CD4-positive, alpha-beta T cell treated with Interleukin-17A for 4 hours (primary cell): ENCODE data around the gene UBE2I.

Source experiments
- DNase-seq: peaks from one replicate; pipeline ENCODE4 v3.0.0-alpha.2; 2020; ENCODE audit warnings: mixed read lengths

Gene UBE2I

DNA sequence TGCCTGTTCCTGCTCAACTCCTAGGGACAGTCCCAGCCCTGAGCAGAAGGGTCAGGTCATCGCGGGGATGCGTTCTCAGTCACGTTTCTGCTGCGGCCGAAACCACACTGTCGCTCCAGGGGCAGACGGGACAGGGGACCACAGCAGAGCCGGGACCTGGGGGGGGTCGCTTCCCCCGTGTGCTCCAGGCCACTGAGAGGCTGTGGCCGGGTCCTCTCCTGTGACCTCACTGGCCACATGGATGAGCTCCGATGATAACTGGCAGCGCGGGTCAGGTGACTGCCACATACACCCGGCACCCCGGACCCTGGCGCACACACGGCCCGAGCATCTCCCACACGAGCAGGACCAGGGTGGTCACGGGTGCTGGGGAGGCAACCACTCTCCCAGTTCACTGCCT lies 55.1 kb downstream of the UBE2I start:
- no peak for DNase-seq

DNA sequence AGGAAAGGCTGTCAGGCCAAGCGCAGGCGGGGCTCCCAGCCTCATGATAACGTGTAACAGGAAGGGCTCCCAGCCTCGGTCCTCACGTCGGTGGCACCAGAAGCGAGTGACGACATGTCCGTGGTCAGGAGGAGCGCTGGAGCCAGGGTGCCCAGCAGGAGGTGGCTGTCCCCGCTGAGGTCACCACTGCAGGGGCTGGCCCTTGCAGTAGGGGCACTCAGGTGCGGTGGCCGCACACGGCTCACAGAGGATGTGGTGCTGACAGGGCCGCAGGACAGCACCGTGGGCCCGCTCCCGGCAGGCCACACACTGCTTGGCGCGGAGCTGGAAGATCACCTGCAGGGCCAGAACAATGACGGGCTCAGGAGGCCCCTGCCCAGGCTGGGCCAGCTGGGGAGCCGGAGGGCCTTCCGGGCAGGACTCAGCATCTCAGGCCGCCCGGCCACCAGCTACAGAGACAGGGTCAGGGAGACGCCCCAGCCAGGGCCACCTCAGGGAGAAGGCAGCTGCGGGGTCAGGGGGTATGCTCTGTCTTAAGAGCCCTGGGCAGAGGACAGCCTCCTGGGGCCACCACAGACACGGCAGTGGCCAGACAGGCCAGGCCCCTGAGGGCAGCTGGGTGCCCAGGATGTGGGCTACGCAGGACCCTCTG lies 56.8 kb downstream of the UBE2I start:
- no peak for DNase-seq

DNA sequence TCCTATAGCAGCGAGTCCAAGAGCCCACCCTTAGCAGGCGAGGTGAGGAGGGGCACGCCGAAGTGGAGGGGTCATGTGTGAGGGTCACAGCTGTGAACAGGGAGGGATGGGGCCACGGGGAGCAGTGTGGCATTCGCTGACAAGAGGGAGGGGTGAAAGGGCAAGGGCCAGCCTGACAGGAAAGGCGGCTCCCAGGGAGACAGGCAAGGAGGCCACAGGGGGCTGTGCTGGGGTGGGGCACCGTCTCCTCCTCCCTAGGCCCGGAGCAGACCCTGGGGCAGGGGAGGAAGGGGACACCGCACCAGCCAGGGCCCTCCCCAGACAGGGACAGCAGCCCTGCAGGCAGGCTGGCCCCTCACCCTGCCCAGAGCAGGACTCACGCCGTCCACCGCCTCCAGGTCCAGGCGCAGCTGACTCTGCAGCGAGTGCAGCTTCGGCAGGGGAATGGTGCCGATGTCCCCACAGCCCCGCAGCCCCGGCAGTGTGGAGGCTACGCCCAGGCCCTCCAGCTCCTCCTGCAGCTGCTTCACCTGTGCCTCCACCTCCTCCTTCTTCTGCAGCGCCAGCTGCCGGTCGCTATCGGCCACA lies 57.4 kb downstream of the UBE2I start:
- no peak for DNase-seq

DNA sequence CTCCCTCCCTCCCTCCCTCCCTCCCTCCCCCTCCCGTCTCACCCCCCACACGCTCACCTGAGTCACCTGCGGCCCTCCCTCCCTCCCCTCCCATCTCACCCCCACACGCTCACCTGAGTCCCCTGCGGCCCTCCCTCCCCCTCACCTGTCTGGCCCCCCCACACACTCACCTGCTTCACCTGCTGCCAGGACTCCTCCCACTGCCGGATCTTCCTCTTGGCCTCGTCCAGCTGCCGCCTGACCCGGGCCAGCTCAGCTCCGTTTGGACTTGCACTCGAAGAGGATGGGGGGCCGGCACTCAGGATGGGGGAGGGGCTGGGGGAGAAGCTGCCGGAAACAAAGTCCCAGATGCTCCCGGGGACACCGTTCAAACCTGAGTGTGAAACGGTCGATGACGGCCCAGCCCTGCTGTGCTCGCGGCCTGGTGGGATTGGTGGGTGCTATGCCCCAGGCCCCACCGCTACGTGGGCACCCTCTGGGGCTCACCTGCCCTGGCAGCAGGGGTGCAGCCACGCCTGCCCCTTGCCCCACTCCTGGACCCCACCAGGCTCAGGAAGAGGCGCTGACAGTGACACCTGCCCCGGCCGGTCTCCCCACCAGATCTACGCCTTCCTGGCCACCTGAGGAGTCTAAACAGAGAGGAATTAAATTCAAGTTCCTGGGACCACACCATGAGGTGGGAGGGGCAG lies 58.2 kb downstream of the UBE2I start:
- no peak for DNase-seq

DNA sequence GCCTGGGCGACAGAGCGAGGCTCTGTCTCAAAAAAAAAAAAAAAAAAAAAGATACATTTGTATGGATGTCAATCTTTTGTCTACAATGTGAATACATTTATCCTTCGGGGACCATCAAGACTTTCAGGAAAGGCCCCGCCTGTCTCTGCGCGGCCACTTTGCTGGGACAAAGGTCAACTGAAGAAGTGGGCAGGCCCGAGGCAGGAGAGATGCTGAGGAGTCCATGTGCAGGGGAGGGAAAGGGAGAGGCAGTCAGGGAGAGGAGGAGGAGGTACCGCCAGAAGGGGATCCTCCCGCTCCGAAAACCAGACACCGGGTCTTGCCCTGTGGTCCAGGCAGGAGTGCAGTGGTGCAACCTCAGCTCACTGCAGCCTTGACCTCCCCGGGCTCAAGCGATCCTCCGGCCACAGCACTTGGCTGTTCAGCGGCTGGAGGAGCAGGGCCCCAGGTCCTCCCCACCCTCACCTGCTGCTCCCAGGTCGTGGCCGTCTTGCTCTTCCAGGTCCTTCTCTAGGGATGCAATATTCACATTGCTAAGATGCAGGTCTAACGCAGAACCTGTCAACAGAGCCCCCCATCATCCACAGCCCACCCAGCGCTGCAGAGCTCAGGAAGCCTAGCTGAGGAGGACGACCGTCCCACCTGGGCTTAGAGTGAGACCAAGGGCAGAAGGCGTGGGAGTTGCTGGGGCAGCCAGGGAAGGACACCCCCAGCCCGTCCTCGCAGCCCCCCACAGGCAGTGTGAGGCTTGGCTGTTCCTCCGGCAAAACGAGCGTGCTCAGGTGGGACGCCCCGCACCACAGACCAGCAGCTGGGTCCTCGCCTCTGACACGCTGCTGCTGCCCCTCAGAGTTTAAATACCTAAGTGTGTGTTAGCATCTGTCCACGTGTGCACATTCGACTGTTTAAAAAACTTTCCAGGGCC lies 61.9 kb downstream of the UBE2I start:
- no peak for DNase-seq

DNA sequence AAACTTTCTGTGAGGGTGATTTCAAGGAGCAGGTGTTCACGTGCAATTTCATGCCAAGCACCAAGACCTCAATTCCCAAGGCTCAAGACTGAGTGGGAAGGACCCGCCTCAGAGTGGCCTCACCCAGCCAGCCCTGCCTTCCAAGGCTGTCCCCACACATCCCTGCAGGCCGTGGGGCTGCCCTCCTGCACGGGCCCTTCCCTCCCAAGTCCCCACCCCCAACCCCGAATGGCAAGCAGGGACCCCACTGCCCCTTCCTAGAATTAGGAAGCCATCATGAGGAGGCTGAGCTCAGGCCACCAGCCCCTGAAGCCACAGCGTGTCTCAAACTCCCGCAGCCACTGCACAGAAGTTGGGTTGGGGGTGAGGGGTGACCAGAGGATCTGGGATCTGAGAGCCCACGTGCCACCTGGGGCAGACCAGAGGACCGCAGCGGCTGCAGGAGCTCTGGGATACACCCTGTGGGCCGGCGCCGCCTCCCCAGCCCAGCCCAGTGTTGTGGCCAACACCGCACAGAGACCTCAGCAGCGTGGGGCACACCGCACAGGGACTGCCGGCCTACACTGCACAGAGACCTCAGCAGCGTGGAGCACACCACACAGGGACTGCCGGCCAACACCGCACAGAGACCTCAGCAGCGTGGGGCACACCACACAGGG lies 63.0 kb downstream of the UBE2I start:
- no peak for DNase-seq

DNA sequence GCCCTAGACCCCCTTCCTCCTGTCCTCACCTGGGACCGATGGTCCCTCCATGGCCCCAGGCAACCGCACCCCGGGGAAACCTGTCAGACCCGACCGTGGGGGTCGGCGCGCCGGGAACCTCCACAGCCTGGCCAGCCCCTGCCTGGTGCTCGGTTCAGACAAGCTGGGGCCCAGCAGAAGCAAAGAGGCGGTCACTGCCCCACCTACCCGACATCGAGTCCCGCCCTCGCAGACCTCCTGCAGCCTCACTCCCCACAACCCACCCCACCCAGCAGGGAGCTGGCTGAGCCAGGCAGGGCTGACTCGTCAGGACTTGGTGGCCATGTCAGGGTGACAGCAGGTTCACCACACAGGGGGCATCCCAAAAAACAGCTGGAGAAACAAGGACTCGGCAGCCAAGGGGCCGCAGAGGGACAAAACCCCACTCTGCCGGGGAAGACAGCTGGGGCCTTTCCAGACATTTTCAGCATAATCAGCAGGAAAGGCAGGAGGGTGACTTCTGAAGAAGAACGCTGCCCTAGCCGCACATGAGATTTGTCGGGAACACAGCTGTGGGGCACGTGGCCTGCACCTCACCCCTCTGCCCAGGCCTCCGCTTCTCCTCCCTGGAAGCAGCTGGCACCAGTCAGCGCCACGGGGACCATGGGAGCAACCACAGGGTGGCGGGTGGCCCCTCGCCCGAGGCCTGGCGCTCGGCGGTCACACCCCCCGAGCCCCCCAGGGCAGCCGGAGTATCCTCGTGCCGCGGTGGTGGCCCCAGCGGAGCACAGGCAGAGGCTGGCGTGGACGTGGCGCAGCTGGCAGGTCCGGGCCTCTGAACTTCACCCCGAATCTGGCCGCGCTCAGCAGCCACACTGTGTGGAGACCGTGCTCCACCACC lies 65.2 kb downstream of the UBE2I start:
- no peak for DNase-seq

DNA sequence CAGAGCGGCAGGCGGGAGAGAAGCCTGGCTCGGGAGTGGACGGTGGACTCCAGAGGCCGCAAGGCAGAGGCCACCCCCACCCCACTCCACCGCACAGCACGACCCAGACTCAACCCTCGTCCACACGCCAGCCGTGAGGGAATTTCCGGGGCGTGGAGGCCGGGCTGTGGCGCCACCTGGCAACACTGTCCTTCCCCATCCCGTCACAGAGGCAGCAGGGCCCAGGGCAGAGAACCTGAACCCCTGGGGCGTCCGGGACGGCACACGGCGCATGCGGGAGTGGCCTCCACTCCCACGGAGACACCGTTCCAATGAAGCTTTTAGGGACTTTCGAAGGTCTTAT lies 65.8 kb downstream of the UBE2I start:
- no peak for DNase-seq

DNA sequence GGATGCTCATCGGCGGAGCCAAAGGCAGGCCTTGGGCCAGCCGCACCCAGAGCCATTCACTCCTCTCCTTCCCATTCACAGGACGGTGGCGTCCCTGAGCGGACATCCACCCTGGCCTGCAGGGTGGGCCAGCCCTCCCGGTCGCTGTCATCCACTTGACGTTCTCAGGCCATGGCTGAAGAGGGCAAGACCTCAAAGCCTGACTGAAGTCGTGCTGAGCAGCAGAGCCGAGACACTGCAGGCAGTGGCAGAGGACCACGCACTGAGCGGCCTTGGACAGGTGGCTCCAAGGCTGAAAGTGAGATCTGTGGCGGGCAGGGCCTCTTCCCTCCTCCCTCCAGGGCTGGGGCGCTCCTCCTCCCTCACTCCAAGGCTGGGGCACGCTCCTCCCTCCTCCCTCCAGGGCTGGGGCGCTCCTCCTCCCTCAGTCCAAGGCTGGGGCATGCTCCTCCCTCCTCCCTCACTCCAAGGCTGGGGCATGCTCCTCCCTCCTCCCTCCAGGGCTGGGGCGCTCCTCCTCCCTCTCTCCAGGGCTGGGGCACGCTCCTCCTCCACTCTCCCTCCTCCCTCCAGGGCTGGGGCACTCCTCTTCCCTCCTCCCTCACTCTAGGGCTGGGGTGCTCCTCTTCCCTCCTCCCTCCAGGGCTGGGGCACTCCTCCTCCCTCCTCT lies 66.4 kb downstream of the UBE2I start:
- DNase-seq, result no peak
